HG02623 (cell line): ENCODE measurements around the gene KLHL15.
"Not testable (repeated sequence)": the region's sequence is repeated elsewhere in the genome, so short reads cannot be mapped to it uniquely, and the experiment has no call there.

Experiments
- ATAC-seq: cut with Tn5 transposase; IDR thresholded peaks from one replicate; pipeline ENCODE4 v1.9.1; 2021; ENCODE audit warnings: moderate library complexity; ENCODE audit not compliant: unreplicated experiment

The KLHL15 gene

DNA sequence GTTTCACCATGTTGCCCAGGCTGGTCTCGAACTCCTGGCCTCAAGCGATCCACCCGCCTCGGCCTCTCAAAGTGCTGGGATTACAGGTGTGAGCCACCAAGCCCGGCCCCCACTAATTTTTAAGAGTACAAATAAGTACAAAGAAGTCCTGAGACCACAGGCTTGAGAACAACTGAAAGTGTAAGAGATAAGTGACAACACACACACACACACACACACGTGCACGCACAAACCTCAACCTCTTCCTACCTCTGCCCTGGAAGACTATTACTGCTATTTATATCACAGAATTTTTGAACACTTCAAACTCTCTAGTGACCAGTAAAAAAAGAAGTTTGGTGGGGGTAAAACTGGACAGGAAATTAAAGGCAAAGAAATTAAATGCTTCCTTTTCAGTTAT is 7.5 kb downstream of the KLHL15 start:
- ATAC-seq = no peak

DNA sequence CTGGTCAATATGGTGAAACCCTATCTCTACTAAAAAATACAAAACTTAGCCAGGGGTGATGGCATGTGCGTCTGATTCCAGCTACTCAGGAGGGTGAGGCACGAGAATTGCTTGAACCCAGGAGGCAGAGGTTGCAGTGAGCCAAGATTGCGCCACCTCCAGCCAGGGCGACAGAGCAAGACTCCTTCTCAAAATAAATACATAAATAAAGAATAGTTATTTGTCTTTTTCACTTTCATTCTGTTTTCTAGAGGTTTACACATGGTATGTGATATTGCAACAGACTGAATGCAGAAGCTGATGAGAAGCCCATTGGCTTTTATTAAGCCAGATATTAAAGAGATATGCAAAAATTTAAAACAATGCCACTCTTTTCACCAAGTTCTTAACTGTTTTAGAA is 8.2 kb downstream of the KLHL15 start:
- ATAC-seq = no peak

GRCh38 chrX:24017674-24018073 is 9.3 kb downstream of the KLHL15 start:
- ATAC-seq = no peak

DNA sequence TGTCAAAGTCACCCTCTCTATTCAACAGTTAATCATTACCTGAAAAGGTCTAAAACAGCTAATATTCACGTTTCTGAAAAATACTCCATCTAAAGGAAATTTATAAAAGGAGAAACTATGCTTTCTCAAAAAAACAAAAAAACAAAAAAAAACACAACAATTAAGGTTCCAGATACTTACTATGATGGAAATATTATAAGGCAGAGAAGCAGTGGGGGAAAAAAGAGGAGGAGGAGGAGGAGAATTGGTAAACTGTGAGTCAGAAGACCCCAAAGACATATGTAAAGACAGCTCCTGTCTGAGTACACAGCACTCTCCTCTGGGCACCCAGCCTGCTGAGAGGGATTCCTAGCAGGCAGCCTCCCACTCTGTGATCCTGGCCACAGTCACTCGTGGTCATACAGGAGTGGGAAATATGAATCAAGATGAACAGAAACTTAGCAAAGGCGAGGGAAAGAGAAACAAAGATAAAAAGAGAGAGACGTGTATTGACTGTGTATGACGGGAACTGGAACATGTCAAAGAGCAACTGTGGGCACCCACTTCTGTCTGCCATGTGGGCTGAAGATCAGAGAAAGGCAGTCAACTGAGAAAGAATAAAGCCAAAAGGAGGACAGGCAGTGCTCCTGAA is 12.5 kb downstream of the KLHL15 start:
- ATAC-seq = peak; percentile 89

GRCh38 chrX:24012266-24012665 is 14.7 kb downstream of the KLHL15 start:
- no peak for ATAC-seq

- ATAC-seq = no peak
These were observed 21.1 kb downstream of the KLHL15 start for GRCh38 chrX:24005867-24006266.

GRCh38 chrX:24005028-24005427 is 22.0 kb downstream of the KLHL15 start:
- no peak for ATAC-seq

- ATAC-seq = no peak
These were observed 24.2 kb downstream of the KLHL15 start for GRCh38 chrX:24002792-24003191.

DNA sequence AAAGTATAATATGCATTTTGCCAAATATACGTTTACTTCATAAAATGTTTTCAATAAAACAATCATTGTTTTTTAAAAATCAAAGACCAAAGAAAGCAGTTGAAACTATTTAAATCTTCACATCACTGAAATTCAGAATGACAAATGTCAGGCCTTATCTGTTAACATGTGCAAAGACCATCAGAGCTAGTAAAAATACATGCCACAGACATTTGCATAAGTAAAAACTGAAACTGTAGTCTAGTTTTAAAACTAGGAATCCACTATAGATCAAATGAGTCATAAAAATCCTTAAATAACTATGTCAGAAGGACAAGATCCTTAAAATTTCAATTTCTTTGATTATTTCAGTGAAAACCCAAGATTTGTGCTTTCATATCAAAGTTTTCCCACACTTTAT is 24.8 kb downstream of the KLHL15 start:
- no peak for ATAC-seq

- no peak for ATAC-seq
These were observed 27.3 kb downstream of the KLHL15 start for GRCh38 chrX:23999671-24000070.

- no peak for ATAC-seq
These were observed 33.9 kb downstream of the KLHL15 start for GRCh38 chrX:23993012-23993633.

GRCh38 chrX:23992431-23992830 is 34.6 kb downstream of the KLHL15 start:
- ATAC-seq = no peak

- ATAC-seq = no peak
These were observed 36.5 kb downstream of the KLHL15 start for GRCh38 chrX:23990455-23990854.

DNA sequence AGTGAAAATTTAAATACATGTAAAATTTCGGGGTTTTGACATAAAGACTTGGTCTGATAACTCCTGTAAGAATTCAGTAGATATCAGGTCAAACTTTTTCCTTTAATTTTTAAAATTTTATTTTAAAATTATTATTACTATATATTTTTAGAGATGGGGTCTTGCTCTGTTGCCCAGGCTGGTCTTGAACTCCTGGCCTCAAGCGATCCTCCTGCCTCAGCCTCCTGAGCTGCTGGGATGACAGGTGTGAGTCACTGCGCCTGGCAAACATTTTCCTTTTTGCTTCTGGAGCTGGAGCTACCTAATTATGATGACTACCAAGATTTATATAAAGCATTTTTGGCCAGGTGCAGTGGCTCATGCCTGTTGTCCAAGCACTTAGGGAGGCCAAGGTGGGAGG is 37.3 kb downstream of the KLHL15 start:
- ATAC-seq = no peak

- no peak for ATAC-seq
These were observed 44.1 kb downstream of the KLHL15 start for GRCh38 chrX:23982891-23983290.

GRCh38 chrX:23981711-23982110 is 45.3 kb downstream of the KLHL15 start:
- no peak for ATAC-seq

DNA sequence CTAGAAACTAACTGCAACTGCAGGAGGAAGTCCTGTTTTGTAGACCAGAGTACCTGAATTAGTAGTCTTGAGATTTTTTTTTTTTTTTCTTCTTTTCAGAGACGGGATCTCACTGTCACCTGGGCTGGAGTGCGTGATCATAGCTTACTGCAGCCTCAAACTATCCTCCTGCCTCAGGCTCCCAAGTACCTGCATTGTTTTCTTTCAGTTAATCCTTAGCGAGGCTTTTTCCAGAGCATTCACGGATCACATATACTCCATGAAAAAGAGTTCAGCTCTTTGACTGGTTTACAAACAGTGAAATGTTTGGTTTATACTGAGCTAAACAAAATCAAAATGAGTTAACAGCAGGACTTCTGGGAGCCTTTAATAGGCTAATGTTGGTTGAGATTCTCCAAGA is 45.8 kb downstream of the KLHL15 start:
- no peak for ATAC-seq

DNA sequence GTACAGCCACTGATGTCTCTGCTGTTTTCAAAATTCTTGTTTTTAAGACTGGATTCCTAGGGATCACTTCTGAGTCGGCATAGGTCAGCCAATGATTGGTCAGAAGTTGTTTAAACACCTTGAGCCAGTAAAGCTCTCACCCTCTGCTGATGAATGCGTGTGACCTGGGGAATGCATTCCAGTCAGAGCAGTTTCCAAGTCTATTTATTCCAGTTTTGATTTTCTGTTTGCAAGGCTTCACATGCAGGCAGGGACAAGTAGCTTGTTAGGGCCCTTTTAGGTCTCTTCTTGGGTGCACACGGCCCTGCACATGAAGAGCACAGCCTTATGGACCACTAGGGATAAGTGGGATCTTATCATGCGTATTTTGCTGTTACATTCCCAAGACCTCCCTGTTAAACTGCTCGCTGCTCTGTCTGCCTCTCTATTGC is 47.0 kb downstream of the KLHL15 start:
- ATAC-seq = no peak

GRCh38 chrX:23978491-23978890 is 48.5 kb downstream of the KLHL15 start:
- no peak for ATAC-seq

DNA sequence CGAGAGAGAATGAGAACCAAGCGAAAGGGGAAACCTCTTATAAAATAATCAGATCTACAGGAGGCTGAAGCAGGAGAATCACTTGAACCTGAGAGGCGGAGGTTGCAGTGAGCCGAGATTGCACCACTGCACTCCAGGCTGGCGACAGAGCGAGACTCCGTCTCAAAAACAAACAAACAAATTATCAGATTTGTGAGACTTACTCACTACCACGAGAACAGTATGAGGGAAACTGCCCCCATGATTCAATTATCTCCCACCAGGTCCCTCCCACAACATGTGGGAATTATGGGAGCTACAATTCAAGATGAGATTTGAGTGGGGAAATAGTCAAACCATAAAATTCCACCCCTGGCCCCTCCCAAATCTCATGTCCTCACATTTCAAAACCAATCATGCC is 61.4 kb downstream of the KLHL15 start:
- ATAC-seq = not testable (repeated sequence)

DNA sequence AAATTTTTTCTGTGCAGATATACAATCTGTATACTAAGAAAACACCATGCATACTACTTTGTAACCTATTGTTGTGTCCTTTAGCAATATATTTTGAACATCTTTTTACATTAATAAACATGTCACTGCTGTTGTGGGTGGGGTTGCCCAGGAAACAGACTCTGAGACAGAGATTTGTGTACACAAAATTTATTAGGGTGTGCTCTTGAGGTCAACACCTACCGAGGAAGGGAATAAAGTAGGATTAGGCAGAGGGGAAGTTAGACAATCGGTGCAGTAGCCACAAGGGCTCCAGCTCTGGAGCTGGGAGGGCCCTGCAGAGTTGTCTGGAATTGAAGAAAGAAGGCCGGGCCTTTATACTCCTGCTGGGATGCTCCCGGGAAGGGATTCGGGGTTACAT is 62.8 kb downstream of the KLHL15 start:
- ATAC-seq = no peak

DNA sequence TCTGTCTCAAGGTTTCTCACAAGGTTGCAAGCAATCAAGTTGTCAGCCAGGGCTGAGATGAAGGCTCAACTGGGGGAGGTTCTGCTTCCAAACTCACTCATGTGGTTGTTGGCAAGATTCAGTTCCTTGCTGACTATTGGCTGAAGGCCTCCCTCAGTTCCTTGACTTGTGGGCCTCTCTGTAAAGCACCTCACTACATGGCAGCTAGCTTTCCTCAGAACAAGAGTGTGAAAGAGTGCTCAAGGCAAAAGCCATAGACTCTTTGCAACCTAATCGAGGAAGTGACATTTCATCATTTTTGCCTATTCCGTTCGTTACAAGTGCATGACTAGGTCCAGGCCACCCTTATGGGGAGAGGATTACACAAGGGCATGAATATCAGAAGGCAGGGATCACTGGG is 67.2 kb downstream of the KLHL15 start:
- no peak for ATAC-seq

GRCh38 chrX:23954396-23954795 is 72.6 kb downstream of the KLHL15 start:
- ATAC-seq = no peak
